Measurements from ENCODE around the gene EYS. TPM values are rescaled to one million over a fixed set of nuclear protein-coding genes. Genes with fewer than 3 reads are reported as not detected.

Gene EYS
- total and polyA plus RNA-seq, 7 donors = 0.07 to 0.46 TPM; not detected in 5

DNA sequence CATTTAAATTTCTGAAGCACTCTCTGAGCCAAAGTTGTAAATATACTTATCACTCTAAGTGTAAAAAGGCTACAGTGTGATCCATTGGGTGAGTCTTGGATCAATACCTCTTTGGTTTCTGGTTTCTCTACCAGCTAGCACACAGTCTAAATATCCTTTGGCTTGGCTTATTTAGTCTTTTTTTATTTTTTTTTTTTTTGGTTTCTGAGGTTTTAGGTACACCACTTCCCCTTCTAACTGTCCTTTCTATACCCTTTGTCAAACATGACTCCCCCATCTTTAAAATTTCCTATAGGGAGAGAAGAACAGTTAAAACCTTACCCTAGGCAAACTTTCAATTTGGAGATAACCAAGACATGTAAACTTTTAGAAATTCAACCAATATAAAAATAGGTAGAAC, 1692.4 kb downstream of the EYS start:
- Histone ChIP-seq H3K4me3 (no peak overlapping the region), H3K36me3 (no peaks in the 10 kb centered on the region), H3K4me1 (peaks cover 0 to 5% (median 0%) of the 10 kb centered on the region in 4 donors), H3K9me3 (no peaks in the 10 kb centered on the region), H3K27me3 (no peaks in the 10 kb centered on the region), H3K27ac (no peak overlapping the region)
- intact Hi-C loops (cut with DNase I) = loop anchor here (5.0 kb wide), 1 partner anchor 318 kb away; no protein-coding TSS in a partner anchor
- no peak for DNase-seq
- TF ChIP-seq POLR2AphosphoS5 (IDR thresholded peaks at IDR 0.05) = no peak

DNA sequence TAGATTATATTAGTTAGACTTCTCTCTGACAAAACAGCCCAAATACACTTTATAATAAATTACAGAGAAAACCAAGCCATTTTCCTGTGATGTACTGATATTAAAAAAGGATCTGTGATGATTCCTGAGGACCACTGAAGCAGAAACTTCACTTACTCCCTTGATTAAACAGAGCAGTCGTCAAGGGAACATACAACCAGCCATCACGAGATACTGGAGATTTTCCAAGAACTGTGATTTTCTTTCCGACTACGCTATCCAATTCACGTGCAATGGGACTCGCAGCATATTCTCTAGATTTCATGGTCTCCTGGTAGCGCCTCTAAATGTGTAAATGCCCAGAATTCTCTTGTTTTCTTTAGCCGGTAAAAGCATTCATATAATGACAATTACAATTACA, 1694.0 kb downstream of the EYS start:
- H3K36me3 ChIP-seq = no peaks in the 10 kb centered on the region

DNA sequence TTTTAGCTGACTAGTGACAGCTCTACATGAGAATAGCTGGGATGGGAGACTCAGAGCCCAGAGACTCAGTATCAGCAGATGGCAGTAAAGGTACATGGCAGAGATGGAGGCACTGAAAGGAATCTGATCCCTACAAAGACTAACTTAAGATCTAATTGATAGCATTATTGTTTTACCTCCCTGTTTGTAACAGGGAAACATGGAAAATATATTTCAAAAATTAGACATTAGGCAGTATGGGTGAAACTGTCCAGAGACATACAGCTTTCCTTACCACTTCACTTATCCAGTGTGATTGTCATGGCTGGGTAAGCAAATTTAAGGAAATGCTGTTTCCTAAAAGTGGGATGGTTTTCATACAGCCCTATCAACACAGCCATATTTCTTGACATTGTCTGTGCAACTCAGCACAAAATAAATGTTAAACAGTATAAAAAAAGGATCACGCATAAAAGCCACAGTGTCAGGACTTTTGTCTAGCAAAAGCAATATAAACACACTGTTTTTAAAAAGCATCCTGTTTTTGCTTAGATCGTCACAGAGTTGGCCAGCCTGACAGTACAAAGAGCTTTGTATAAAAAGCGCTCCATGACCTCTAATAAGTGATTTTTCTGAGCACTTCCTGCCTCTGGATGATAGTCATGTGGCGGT, 1694.5 kb downstream of the EYS start:
- Histone ChIP-seq H3K27me3 (no peaks in the 10 kb centered on the region), H3K9me3 (no peaks in the 10 kb centered on the region), H3K27ac (no peak overlapping the region), H3K4me3 (no peak overlapping the region), H3K36me3 (no peaks in the 10 kb centered on the region), H3K4me1 (peaks cover 0 to 5% (median 0%) of the 10 kb centered on the region in 4 donors)
- WGBS, 2 donors = 67 to 68% methylated on average over 4 of the region's 4 CpGs
- no peak for DNase-seq
- intact Hi-C loops (cut with DNase I) = loop anchor here (5.0 kb wide), 1 partner anchor 320 kb away; no protein-coding TSS in a partner anchor
- TF ChIP-seq, protein P1, sequence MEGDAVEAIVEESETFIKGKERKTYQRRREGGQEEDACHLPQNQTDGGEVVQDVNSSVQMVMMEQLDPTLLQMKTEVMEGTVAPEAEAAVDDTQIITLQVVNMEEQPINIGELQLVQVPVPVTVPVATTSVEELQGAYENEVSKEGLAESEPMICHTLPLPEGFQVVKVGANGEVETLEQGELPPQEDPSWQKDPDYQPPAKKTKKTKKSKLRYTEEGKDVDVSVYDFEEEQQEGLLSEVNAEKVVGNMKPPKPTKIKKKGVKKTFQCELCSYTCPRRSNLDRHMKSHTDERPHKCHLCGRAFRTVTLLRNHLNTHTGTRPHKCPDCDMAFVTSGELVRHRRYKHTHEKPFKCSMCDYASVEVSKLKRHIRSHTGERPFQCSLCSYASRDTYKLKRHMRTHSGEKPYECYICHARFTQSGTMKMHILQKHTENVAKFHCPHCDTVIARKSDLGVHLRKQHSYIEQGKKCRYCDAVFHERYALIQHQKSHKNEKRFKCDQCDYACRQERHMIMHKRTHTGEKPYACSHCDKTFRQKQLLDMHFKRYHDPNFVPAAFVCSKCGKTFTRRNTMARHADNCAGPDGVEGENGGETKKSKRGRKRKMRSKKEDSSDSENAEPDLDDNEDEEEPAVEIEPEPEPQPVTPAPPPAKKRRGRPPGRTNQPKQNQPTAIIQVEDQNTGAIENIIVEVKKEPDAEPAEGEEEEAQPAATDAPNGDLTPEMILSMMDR (IDR thresholded peaks at IDR 0.05) = peak in 2 of 4 experiments; percentile 30 to 59
- no peak for TF ChIP-seq POLR2A (IDR thresholded peaks at IDR 0.05)

More for the DNA sequence above, 1694.0 kb downstream of the EYS start:
- no peaks in the 10 kb centered on the region for H3K27me3 ChIP-seq
- intact Hi-C loops (cut with DNase I) = loop anchor here (5.0 kb wide), 1 partner anchor 319 kb away; no protein-coding TSS in a partner anchor
- no peak for DNase-seq
- no peak overlapping the region for H3K4me3 ChIP-seq
- H3K9me3 ChIP-seq = no peaks in the 10 kb centered on the region
- WGBS, 2 donors = 74 to 82% methylated on average over 8 of the region's 8 CpGs
- no peak for TF ChIP-seq EP300 (IDR thresholded peaks at IDR 0.05)
- TF ChIP-seq, protein P1 (IDR thresholded peaks at IDR 0.05) = no peak
- no peak for TF ChIP-seq POLR2AphosphoS5 (IDR thresholded peaks at IDR 0.05)
- TF ChIP-seq POLR2A (IDR thresholded peaks at IDR 0.05) = no peak
- peaks cover 0 to 5% (median 0%) of the 10 kb centered on the region in 4 donors for H3K4me1 ChIP-seq
- no peak overlapping the region for H3K27ac ChIP-seq

DNA sequence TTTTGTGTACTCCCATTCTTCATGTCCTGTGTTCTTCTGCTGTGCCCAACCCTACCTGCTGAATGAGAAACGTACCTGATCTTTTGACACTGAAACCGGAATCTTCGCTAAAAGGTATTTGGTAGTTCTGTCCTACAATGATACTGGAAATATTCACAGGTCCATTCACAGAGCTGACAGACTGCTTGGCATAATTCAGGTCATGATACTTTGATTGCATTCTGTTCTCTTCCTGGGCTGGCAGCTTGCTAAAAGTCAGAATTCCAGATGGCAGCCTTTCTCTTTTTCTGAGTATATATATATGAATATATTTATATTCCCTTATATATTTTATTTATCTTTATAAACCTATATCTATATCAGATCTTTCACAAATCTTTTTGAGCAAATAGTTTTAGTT, 1696.4 kb downstream of the EYS start:
- Histone ChIP-seq H3K36me3 (no peaks in the 10 kb centered on the region), H3K4me1 (peaks cover 0 to 5% (median 0%) of the 10 kb centered on the region in 4 donors), H3K9me3 (no peaks in the 10 kb centered on the region), H3K4me3 (no peak overlapping the region), H3K27me3 (no peaks in the 10 kb centered on the region), H3K27ac (no peak overlapping the region)
- TF ChIP-seq EP300 (IDR thresholded peaks at IDR 0.05) (no peak), POLR2AphosphoS5 (IDR thresholded peaks at IDR 0.05) (no peak), POLR2A (IDR thresholded peaks at IDR 0.05) (no peak)
- TF ChIP-seq, protein P1 (IDR thresholded peaks at IDR 0.05) = no peak
- intact Hi-C loops (cut with DNase I) = loop anchor here (5.0 kb wide), 1 partner anchor 322 kb away; no protein-coding TSS in a partner anchor
- no peak for DNase-seq
- WGBS, 2 donors = 95% methylated on average over 3 of the region's 3 CpGs

DNA sequence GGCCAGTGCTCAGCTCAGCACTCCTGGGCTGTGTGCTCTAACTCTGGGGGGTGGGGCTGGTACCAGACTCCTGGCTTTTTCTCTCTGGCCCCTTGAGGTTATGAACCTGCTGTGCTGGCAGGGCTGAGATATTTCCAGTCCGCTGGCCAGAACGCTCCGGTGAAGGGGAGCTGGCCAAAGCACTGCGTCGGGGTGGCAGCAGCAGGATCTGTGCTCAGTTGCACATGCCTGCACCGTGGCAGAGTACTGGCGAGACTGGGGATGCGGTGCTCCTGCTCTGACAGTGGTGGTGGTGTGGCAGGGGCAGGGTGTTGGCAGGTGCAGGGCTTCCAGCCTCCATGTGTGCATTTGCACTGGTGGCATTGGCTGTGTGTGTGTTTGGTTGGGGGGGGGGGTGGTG, 1697.0 kb downstream of the EYS start:
- no peak for TF ChIP-seq POLR2A (IDR thresholded peaks at IDR 0.05)
- TF ChIP-seq EP300 (IDR thresholded peaks at IDR 0.05) = no peak
- TF ChIP-seq, protein P1 (IDR thresholded peaks at IDR 0.05) = no peak
- TF ChIP-seq POLR2AphosphoS5 (IDR thresholded peaks at IDR 0.05) = no peak
- intact Hi-C loops (cut with DNase I) = loop anchor here (5.0 kb wide), 1 partner anchor 322 kb away; no protein-coding TSS in a partner anchor
- H3K4me1 ChIP-seq = peaks cover 0 to 5% (median 0%) of the 10 kb centered on the region in 4 donors
- H3K4me3 ChIP-seq = no peak overlapping the region
- H3K9me3 ChIP-seq = no peaks in the 10 kb centered on the region
- H3K36me3 ChIP-seq = no peaks in the 10 kb centered on the region
- H3K27me3 ChIP-seq = no peaks in the 10 kb centered on the region
- no peak for DNase-seq
- H3K27ac ChIP-seq = no peak overlapping the region
- 84 to 96% methylated on average over 8 of the region's 8 CpGs for whole genome bisulfite sequencing, 2 donors
